Psoas muscle (tissue), 8 donors: ENCODE results near the gene OOSP2. TPM values are rescaled to one million over a fixed set of nuclear protein-coding genes. Genes with fewer than 3 reads are reported as not detected.

ENCODE experiments used
- ATAC-seq, 4 donors: fragments of 200-7000 bp; cut with Tn5 transposase; one replicate each; pipeline ENCODE4 v1.9.1; 2020; ENCODE audit warnings: moderate library complexity in 3 of 4, mild to moderate bottlenecking in 2 of 4
- DNase-seq, 2 donors: peaks; one replicate each; pipeline ENCODE4 v3.0.0-alpha.2; 2020
- H3K27ac ChIP-seq: fragments of 200-600 bp; one replicate; pipeline ENCODE4 v1.8.0; 2022
- H3K27me3 ChIP-seq, 3 donors: fragments of 200-600 bp in 1 of 3; one replicate each; pipeline versions ENCODE4 v1.6.1 to v1.8.0; 2013 to 2022; ENCODE audit warnings: low read length in 2 of 3, mild to moderate bottlenecking in 2 of 3, moderate library complexity in 1 of 3; ENCODE audit not compliant: insufficient read depth in 3 of 3
- H3K36me3 ChIP-seq, 2 donors: fragments of 200-600 bp in 1 of 2; one replicate each; pipeline versions ENCODE4 v1.6.1 to v1.8.0; 2013 to 2022; ENCODE audit warnings: low read depth in 1 of 2, mild to moderate bottlenecking in 1 of 2, moderate library complexity in 1 of 2; ENCODE audit not compliant: insufficient read depth in 1 of 2
- H3K4me1 ChIP-seq: fragments of 200-600 bp; one replicate; pipeline ENCODE4 v1.8.0; 2022
- H3K4me3 ChIP-seq: fragments of 200-600 bp; one replicate; pipeline ENCODE4 v1.8.0; 2022; ENCODE audit warnings: mild to moderate bottlenecking
- H3K9me3 ChIP-seq: fragments of 200-600 bp; one replicate; pipeline ENCODE4 v1.8.0; 2022
- CTCF ChIP-seq: fragments of 200-600 bp; IDR thresholded peaks from one replicate; pipeline ENCODE4 v1.8.0; 2022; ENCODE audit warnings: antibody characterized with exemption
- WGBS, 3 donors: extraction: QIAGEN DNeasy Blood & Tissue Kit; methylation state at CpG; one replicate each; pipeline versions ENCODE4 v1.1.6 to v1.1.7; 2013; 5-methylcytosine and 5-hydroxymethylcytosine counted together
- intact Hi-C, 2 donors: fragments of 100-400 bp; cut with DNase I; formaldehyde crosslinking; loops; one replicate each; pipeline versions ENCODE4 v1.11.0 to v1.14.2; 2022
- long read RNA-seq, 2 donors: library from polyadenylated mRNA; unstranded; transcript quantifications; one replicate each; pipeline ENCODE4 v2.0.0, GENCODE V29; 2021
- polyA plus RNA-seq, 3 donors: library from polyadenylated mRNA; stranded (reverse); fragments of 200-250 nt; gene quantifications; one replicate each; pipeline ENCODE4 v1.2.3, GENCODE V29; 2013
- total RNA-seq, 4 donors: library from RNA; stranded (reverse); fragmentation: NEBNext Ultra II Directional in 2 of 4; extraction: Animal tissue kit (Norgen Biotek cat#: 25700) in 2 of 4; gene quantifications; one replicate each; pipeline versions ENCODE4 v1.2.1 to v1.2.4, GENCODE V29; 2021 to 2023
- donor health status: healthy with polysubstance abuse.
- donor health status: DM: no; HTN: no; CAD: no; lungs with moderate emphysema.
- donor health status: Bipolar disorder and iron deficiency.
- donor health status: healthy.
- donor health status: DM: yes; HTN: yes; CAD: no.
- donor health status: DM: no; HTN: no; CAD: no.
- donor health status: DM: no; HTN: no; CAD: no.
- donor health status: DM: yes; HTN: yes; CAD: no.

Gene OOSP2
- not detected for total RNA-seq
- polyA plus RNA-seq, result not detected
- long read RNA-seq, donor 1, result 0 reads
- long read RNA-seq, donor 2, result 0 reads

DNA sequence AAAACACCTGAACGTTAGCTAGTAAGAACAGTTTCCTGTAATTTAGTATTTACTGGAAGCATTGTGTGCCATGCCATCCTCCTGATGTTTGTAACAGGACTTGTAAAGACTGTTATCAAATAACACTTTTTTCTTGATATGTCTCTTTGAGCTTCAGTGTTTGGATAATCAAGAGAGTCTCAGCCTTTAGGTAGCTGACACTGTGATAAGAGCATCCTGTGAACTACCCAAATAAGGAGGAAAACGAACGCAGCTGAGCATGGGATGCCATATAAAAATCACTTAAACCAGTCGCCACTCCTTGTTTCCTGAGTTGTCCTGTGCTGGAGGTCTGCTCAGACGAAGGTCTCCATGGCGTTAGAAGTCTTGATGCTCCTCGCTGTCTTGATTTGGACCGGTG lies at the start of gene OOSP2:
Gene OOSP2, plus strand, starts transcription at position 301 of the 400 bp plus-strand sequence. Its CDS starts 51 bp downstream, at position 352.
- ATAC-seq, result no peak
- intact Hi-C loops, result no loop called here
- 78 to 82% (median 80%) methylated on average over 8 of the region's 8 CpGs for WGBS, 3 donors
- no peak for TF ChIP-seq CTCF
- H3K4me1 ChIP-seq, result no peaks in the 10 kb centered on the region
- H3K36me3 ChIP-seq, result no peaks in the 10 kb centered on the region
- H3K4me3 ChIP-seq, result no peak within 1 kb of the TSS
- no peak for DNase-seq
- H3K27ac ChIP-seq, result no peak within 1 kb of the TSS
- no peaks in the 10 kb centered on the region for H3K9me3 ChIP-seq
- H3K27me3 ChIP-seq, result no peaks in the 10 kb centered on the region

DNA sequence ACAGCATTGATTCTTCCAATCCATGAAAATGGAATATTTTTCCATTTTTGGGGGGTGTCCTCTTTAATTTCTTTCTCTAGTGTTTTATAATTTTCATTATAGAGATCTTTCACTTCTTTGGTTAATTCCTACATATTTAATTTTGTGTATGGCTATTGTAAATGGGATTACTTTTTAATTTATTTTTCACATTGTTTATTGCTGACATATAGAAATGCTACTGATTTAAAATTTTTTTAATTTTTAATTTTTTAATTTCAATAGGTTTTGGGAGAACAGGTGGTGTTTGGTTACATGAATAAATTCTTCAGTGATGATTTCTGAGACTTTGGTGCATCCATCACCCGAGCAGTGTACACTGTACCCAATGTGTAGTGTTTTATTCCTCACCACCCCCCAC lies 49.8 kb upstream of the OOSP2 start:
- Histone ChIP-seq H3K9me3 (peaks cover 9% of the 10 kb centered on the region), H3K27me3 (no peaks in the 10 kb centered on the region), H3K27ac (no peak overlapping the region), H3K36me3 (no peaks in the 10 kb centered on the region), H3K4me3 (no peak overlapping the region), H3K4me1 (no peaks in the 10 kb centered on the region)
- intact Hi-C loops, result no loop called here
- ATAC-seq (no peak), DNase-seq (no peak)
- no peak for TF ChIP-seq CTCF
- WGBS, 3 donors, result 67 to 72% (median 71%) methylated on average over 1 of the region's 1 CpG

- H3K4me3 ChIP-seq, result no peak overlapping the region
- H3K27ac ChIP-seq, result no peak overlapping the region
- no peaks in the 10 kb centered on the region for H3K36me3 ChIP-seq
- no peaks in the 10 kb centered on the region for H3K27me3 ChIP-seq
- H3K9me3 ChIP-seq, result peaks cover 9% of the 10 kb centered on the region
- intact Hi-C loops, result no loop called here
- TF ChIP-seq CTCF, result no peak
- ATAC-seq (no peak), DNase-seq (no peak)
- H3K4me1 ChIP-seq, result no peaks in the 10 kb centered on the region
- WGBS, 3 donors, result 68 to 71% (median 70%) methylated on average over 5 of the region's 5 CpGs
Measured at GRCh38 chr11:59992425-59992824, 47.8 kb upstream of the OOSP2 start.

GRCh38 chr11:59997800-59998199 lies 42.4 kb upstream of the OOSP2 start:
- Histone ChIP-seq H3K9me3 (no peaks in the 10 kb centered on the region), H3K36me3 (no peaks in the 10 kb centered on the region), H3K4me1 (no peaks in the 10 kb centered on the region), H3K27ac (no peak overlapping the region), H3K27me3 (no peaks in the 10 kb centered on the region), H3K4me3 (no peak overlapping the region)
- no peak for ATAC-seq
- intact Hi-C loops, result no loop called here
- WGBS, 3 donors, result 56 to 60% (median 59%) methylated on average over 2 of the region's 2 CpGs
- TF ChIP-seq CTCF, result no peak
- DNase-seq, result no peak

DNA sequence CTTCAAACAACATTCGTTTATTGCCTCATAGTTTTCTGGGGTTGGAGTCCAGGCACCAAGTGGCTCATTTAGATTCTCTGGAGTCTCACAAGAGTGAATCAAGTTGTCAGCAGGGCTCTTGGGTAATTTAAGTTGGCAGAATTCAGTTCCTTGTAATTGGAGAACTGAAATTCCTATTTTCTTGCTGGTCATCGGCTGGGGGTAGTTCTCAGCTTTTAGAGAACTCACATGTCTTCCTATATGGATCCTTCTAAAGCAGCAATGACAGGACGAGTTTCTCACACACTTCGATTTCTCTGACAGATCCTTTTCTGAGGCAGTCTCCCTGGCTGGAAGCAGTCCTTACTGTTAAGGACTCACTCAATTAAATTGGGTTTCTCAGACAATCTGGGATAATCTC lies 40.5 kb upstream of the OOSP2 start:
- intact Hi-C loops, result no loop called here
- ATAC-seq (no peak), DNase-seq (no peak)
- no peak overlapping the region for H3K4me3 ChIP-seq
- H3K9me3 ChIP-seq, result no peaks in the 10 kb centered on the region
- 27 to 39% (median 34%) methylated on average over 4 of the region's 4 CpGs for WGBS, 3 donors
- TF ChIP-seq CTCF, result no peak
- no peaks in the 10 kb centered on the region for H3K36me3 ChIP-seq
- H3K27ac ChIP-seq, result no peak overlapping the region
- H3K4me1 ChIP-seq, result no peaks in the 10 kb centered on the region
- H3K27me3 ChIP-seq, result no peaks in the 10 kb centered on the region
